T-helper 2 cell treated with Interferon-gamma antibody and Interleukin-4, amounts not matched to agents 100 ng/mL and 5 ng/mL, for 36 hours (primary cell): ENCODE results near the gene GFRA1. TPM values are rescaled to one million over a fixed set of nuclear protein-coding genes. Genes with fewer than 3 reads are reported as not detected.

Experiments
- intact Hi-C: fragments of 100-400 bp; cut with micrococcal nuclease; formaldehyde crosslinking; loops from one replicate; pipeline ENCODE4 v1.15.1; 2023
- total RNA-seq: library from RNA; stranded (reverse); gene quantifications from 2 replicates; pipeline ENCODE4 v1.2.3, GENCODE V29; 2022

The GFRA1 gene
- total RNA-seq = not detected in 2 replicates

- intact Hi-C loops = loop anchor here (10.0 kb wide), 1 partner anchor 862 kb away; the partner anchor contains the start of gene VAX1
Observed at GRCh38 chr10:116272440-116273283, at the start of gene GFRA1. TSS of gene GFRA1 (minus strand) at chr10:116273206. CDS start at chr10:116272029, 1,177 bp downstream.

GRCh38 chr10:116316503-116316902, 43.5 kb upstream of the GFRA1 start:
- intact Hi-C loops = no loop called here

- intact Hi-C loops = no loop called here
Observed at GRCh38 chr10:116312548-116312947, 39.5 kb upstream of the GFRA1 start.

- intact Hi-C loops = no loop called here
Observed at GRCh38 chr10:116311706-116312490, 38.9 kb upstream of the GFRA1 start.

GRCh38 chr10:116311016-116311415, 38.0 kb upstream of the GFRA1 start:
- intact Hi-C loops = no loop called here

GRCh38 chr10:116307455-116307854, 34.4 kb upstream of the GFRA1 start:
- intact Hi-C loops = no loop called here

- intact Hi-C loops = no loop called here
Observed at GRCh38 chr10:116306847-116307246, 33.8 kb upstream of the GFRA1 start.

GRCh38 chr10:116304923-116305322, 31.9 kb upstream of the GFRA1 start:
- intact Hi-C loops = no loop called here

- intact Hi-C loops = no loop called here
Observed at GRCh38 chr10:116300542-116300941, 27.5 kb upstream of the GFRA1 start.

- intact Hi-C loops = no loop called here
Observed at GRCh38 chr10:116298586-116298985, 25.6 kb upstream of the GFRA1 start.

GRCh38 chr10:116296291-116296721, 23.3 kb upstream of the GFRA1 start:
- intact Hi-C loops = no loop called here

- intact Hi-C loops = no loop called here
Observed at GRCh38 chr10:116292493-116292892, 19.5 kb upstream of the GFRA1 start.

GRCh38 chr10:116289652-116290051, 16.6 kb upstream of the GFRA1 start:
- intact Hi-C loops = loop anchor here (5.0 kb wide), 2 partner anchors 492 to 1117 kb away; no protein-coding TSS in a partner anchor

GRCh38 chr10:116287906-116288501, 15.0 kb upstream of the GFRA1 start:
- intact Hi-C loops = loop anchor here (5.0 kb wide), 2 partner anchors 491 to 1116 kb away; no protein-coding TSS in a partner anchor

GRCh38 chr10:116286626-116287200, 13.7 kb upstream of the GFRA1 start:
- intact Hi-C loops = loop anchor here (5.0 kb wide), 2 partner anchors 489 to 1114 kb away; no protein-coding TSS in a partner anchor

GRCh38 chr10:116281775-116282174, 8.8 kb upstream of the GFRA1 start:
- intact Hi-C loops = no loop called here

- intact Hi-C loops = loop anchor here (10.0 kb wide), 1 partner anchor 856 kb away; the partner anchor contains the start of gene VAX1
Observed at GRCh38 chr10:116278846-116279245, 5.8 kb upstream of the GFRA1 start.

- intact Hi-C loops = loop anchor here (10.0 kb wide), 1 partner anchor 858 kb away; the partner anchor contains the start of gene VAX1
Observed at GRCh38 chr10:116276981-116277380, 4.0 kb upstream of the GFRA1 start.

GRCh38 chr10:116274064-116274904, 1.3 kb upstream of the GFRA1 start:
- intact Hi-C loops = loop anchor here (10.0 kb wide), 1 partner anchor 861 kb away; the partner anchor contains the start of gene VAX1
